DMS114 treated with DMSO at 0.1 percent for 48 hours (cell line): ENCODE measurements around the gene S100A16.
"Not testable (repeated sequence)": the region's sequence is repeated elsewhere in the genome, so short reads cannot be mapped to it uniquely, and the experiment has no call there.

Source experiments
- DNase-seq: peaks from one replicate; lab custom pipeline; 2025; ENCODE audit not compliant: unreplicated experiment; lab: John Stamatoyannopoulos, UW

The S100A16 gene

GRCh38 chr1:153588033-153588432, 24.9 kb downstream of the S100A16 start:
- not testable (repeated sequence) for DNase-seq

DNA sequence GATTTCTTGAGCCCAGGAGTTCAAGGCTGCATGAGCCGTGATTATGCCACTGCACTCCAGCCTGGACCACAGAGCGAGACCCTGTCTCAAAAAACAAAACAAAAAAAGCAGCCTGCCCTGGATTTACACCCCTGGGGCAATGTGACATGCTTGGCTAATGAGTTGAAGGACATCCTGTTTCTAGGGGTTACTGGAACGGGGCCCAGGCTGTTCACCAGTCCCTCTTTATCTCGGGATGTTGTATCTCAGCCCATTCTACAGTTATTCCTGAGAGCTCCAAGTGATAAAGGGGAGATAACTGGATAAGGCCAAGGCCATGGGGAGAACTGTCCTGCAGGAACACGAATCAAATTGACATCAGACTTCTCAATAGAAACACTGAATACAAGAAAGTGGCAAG, 25.6 kb downstream of the S100A16 start:
- no peak for DNase-seq

DNA sequence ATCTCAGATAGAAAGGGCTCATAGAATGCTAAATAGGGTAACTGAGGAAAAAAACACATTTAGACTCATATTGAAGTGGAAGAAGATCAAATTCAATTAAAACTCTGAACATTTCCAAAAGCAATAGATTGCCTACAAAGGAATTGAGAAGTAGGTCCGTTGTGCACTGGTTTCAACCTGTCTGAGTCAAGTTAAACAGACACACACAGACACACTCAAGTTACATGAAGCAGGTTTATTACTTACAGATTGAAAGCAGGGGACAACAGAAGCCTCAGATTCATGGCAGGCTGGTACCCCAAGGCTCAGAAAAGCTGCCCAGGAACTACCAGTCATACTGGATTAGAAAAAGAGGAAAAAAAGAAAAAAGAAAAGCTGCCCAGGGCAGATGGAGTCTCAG, 26.6 kb downstream of the S100A16 start:
- DNase-seq, result no peak

GRCh38 chr1:153585006-153585405, 27.9 kb downstream of the S100A16 start:
- DNase-seq, result no peak

- no peak for DNase-seq
Measured at GRCh38 chr1:153583976-153584375, 29.0 kb downstream of the S100A16 start.

GRCh38 chr1:153583514-153583913, 29.4 kb downstream of the S100A16 start:
- not testable (repeated sequence) for DNase-seq

GRCh38 chr1:153582836-153583235, 30.1 kb downstream of the S100A16 start:
- DNase-seq, result not testable (repeated sequence)

DNA sequence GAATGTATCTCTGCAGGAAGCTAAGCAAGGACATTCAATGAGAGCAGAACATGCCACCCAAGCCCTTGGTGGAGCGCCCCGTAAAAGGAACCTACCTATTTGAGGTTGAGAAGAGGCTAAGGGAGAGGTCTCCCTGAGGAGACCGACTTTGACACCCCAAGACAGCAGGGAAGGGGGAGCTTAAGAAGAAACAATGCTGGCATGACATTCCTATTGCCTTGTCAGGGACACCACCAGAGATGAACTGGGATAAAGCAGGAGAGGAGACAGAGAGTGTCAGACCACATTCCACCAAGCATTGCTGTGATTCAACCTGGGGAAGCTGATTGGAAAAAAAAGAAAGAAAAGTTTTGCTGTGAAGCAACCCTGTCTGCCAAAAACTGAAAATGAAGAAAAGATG, 34.0 kb downstream of the S100A16 start:
- DNase-seq, result no peak

- DNase-seq, result no peak
Measured at GRCh38 chr1:153578490-153578889, 34.4 kb downstream of the S100A16 start.

- DNase-seq, result no peak
Measured at GRCh38 chr1:153577624-153578051, 35.3 kb downstream of the S100A16 start.

- DNase-seq, result no peak
Measured at GRCh38 chr1:153577138-153577537, 35.8 kb downstream of the S100A16 start.

GRCh38 chr1:153575497-153575896, 37.4 kb downstream of the S100A16 start:
- not testable (repeated sequence) for DNase-seq

DNA sequence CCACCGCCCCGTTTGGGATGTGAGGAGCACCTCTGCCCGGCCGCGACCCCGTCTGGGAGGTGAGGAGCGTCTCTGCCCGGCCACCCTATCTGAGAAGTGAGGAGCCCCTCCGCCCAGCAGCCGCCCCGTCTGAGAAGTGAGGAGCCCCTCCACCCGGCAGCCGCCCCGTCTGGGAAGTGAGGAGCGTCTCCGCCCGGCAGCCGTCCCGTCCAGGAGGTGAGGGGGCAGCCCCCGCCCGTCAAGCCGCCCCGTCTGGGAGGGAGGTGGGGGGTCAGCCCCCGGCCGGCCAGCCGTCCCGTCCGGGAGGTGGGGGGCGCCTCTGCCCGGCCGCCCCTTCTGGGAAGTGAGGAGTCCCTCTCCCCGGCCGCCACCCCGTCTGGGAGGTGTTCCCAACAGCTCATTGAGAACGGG, 37.9 kb downstream of the S100A16 start:
- not testable (repeated sequence) for DNase-seq

DNA sequence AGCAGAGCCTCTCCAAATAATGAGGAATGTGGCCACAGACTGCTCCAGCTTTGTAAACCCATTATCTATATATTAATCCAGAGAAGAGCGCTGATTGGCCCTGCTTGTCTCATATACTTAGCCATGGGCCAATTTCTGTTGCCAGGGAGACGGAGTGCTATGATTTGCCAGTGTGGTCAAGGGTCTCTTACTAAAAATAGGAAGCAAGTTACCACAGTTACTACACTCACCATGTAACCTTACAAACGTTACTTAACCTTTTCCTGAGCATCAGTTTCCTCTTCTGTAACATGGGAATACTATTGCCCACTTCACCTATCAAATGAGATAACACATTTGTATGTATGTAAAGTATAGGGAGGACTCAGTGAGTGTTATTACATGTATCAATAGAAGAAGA, 39.6 kb downstream of the S100A16 start:
- DNase-seq, result no peak

DNA sequence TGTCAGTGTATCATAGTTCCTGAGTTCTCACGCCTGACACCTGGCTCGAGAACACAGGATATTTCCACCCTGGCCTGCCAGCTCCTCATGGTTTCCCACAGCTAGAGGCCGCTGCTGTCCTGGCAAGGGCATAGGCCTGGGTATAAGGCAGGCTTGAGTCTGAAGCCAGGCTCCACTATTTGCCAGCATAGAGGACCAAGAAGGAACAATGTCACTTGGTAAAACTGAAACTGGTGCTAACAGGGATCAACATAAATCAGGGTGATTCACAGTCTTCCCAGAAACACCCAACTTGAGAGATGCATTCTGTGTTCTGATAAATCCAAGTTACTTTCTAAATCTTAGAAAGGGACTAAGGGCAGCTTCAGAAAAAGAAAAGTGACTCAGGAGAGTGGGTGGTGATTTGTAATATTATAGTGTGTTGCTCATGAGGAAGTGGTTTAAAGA, 40.3 kb downstream of the S100A16 start:
- DNase-seq, result peak; percentile 60

DNA sequence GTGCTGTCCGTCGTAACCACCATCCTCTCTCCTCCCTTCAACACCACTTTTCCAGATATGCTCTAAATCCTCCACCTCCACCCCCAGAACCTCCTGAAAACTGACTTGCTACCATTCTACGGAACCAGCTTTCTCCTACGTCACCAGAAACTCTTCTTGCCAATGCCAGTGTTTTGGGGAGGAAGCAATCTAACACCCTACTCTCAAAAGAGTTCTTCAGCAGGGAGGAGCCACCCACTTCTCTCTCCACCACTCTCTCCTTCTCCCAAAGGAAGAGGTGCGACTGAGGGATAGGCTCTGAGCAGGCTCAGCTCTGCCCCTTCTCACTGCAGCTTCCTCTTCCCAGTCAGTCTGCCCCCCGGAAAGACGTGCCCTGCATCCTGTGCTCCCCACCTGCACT, 41.2 kb downstream of the S100A16 start:
- no peak for DNase-seq

DNA sequence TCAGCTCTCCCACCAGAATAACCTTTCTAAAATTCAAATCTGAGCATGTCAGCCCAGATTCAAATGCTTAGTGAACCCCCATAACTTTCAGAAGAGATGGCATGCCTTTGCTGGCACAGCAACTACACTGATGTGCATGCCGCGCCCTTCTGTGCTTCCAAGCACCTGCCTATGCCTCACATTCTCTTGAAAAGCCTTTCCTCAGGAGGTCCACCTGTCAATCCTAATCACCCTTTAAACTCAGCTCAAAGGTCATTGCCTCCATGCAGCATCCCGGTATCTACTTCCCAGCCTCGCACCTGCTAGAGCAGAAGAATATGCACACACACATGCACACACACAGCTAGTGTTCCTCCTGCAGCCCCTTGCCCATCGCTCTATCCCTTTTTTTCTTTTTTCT, 42.1 kb downstream of the S100A16 start:
- DNase-seq, result no peak

DNA sequence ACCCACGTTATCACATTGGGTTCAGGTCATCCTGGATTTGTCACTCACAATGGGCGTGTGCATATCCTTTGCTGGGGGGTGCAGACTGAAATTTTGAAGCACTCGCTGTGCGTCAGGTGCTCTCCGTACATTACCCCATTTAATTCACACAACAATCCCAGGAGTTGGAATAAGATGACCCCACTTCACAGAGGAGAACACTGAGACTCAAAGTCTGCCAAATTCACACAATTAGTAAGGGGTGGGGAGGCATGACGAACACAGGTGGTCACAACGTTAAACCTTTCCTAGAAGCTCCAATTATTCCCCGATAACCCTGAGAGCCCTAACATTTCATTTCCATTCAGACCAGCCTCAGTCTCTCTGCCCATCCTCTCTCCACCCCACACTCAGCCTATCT, 43.5 kb downstream of the S100A16 start:
- no peak for DNase-seq

GRCh38 chr1:153568367-153569099, 44.4 kb downstream of the S100A16 start:
- peak; percentile 91 for DNase-seq

GRCh38 chr1:153567621-153568366, 45.1 kb downstream of the S100A16 start:
- no peak for DNase-seq

DNA sequence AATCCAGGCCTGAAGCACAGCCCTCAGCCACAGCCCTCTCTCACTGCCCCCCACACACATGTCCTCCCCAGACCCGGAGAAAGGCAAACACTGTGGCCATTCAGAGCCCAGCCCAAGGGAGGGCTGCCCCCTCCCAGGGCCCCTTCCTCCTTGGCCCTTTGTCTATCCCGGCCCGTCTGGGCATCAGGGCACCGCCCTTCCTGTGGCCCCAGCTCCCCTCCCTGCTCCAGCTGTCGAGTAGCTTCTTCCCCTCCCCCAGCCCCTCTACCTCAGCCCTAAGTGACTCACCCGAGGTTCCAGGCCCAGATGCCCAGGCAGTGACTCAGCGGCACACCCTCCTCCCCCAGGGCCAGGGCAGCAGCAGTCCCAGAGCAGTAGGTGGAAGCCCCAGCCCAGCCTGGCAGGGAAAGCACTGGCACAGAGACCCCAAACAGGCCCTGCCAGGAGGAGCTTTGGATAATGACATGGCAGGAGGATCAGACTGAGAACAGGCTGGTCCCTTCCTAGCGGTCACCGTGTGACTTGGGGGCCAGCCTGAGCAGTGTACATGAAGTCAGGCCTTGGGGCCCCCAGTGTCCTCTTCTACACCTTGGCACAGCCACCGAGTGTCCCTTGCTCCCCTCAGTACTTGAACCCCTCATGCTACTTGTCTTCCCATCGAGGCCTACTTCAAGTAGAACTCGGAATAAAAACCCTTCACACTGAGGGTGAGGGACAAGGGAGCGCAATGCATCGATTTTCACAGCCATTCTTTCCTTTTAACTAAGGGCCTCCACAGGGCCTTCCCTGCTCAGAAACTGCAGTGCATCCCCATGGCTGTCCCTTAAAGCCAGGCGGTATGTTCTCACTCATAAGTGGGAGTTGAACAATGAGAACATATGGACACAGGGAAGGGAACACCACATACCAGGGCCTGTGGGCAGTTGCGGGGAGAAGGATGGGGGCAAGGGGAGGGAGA, 46.2 kb downstream of the S100A16 start:
- DNase-seq, result no peak
